Common myeloid progenitor, CD34-positive (primary cell): ENCODE measurements around the gene DAPK1.

Experiments used
- CTCF ChIA-PET: fragments of 350-600 bp; sonication (Branson Sonifier 250); formaldehyde crosslinking; loops from one replicate; lab custom pipeline; 2021; ENCODE audit warnings: antibody characterized with exemption; lab: Charles Lee
- POLR2A ChIA-PET: fragments of 350-600 bp; sonication (Branson Sonifier 250); formaldehyde crosslinking; loops from one replicate; lab custom pipeline; 2021; ENCODE audit warnings: antibody characterized with exemption; lab: Charles Lee
- DNase-seq, 3 donors: peaks; one replicate each; pipeline versions ENCODE4 v3.0.0 to v3.0.0-alpha.2; 2013
- H3K27ac ChIP-seq, 2 experiments: 1 replicate in 1 of 2; 2 replicates in 1 of 2; pipeline ENCODE4 v1.7.0; 2013; ENCODE audit warnings: inconsistent platforms in 2 of 2, low read length in 2 of 2, mild to moderate bottlenecking in 2 of 2, low read depth in 1 of 2, moderate library complexity in 1 of 2; ENCODE audit not compliant: severe bottlenecking in 2 of 2, insufficient read depth in 1 of 2, poor library complexity in 1 of 2
- H3K27me3 ChIP-seq, 5 experiments: replicated peaks in 2 of 5; 1 replicate in 3 of 5; 2 replicates in 2 of 5; pipeline versions ENCODE4 v1.6.1 to v1.7.0; 2013; ENCODE audit warnings: low read length in 4 of 5, mild to moderate bottlenecking in 2 of 5, moderate library complexity in 2 of 5, inconsistent platforms in 1 of 5; ENCODE audit not compliant: insufficient read depth in 5 of 5, control insufficient read depth in 4 of 5
- H3K36me3 ChIP-seq, 4 experiments: 1 replicate in 2 of 4; 2 replicates in 2 of 4; pipeline versions ENCODE4 v1.6.1 to v1.7.0; 2013; ENCODE audit warnings: low read length in 3 of 4, control low read depth in 1 of 4, mild to moderate bottlenecking in 1 of 4; ENCODE audit not compliant: control insufficient read depth in 4 of 4, insufficient read depth in 4 of 4
- H3K4me1 ChIP-seq, 4 experiments: 1 replicate in 3 of 4; 2 replicates in 1 of 4; pipeline versions ENCODE4 v1.6.1 to v1.7.1; 2013; ENCODE audit warnings: low read length in 3 of 4, mild to moderate bottlenecking in 3 of 4, control low read depth in 1 of 4, inconsistent platforms in 1 of 4, moderate library complexity in 1 of 4; ENCODE audit not compliant: control insufficient read depth in 4 of 4, insufficient read depth in 4 of 4; ENCODE audit errors: control extremely low read depth in 1 of 4
- H3K4me3 ChIP-seq, 7 experiments: 1 replicate in 4 of 7; 2 replicates in 3 of 7; pipeline versions ENCODE4 v1.5.1 to v1.7.0; 2013; ENCODE audit warnings: mild to moderate bottlenecking in 7 of 7, low read length in 6 of 7, moderate library complexity in 6 of 7, inconsistent platforms in 2 of 7, low read depth in 2 of 7, control low read depth in 1 of 7; ENCODE audit not compliant: insufficient read depth in 4 of 7, control insufficient read depth in 1 of 7; ENCODE audit errors: extremely low read depth in 1 of 7
- H3K9me3 ChIP-seq, 5 experiments: 1 replicate in 4 of 5; 2 replicates in 1 of 5; pipeline versions ENCODE4 v1.6.1 to v1.7.1; 2013; ENCODE audit warnings: low read length in 4 of 5, mild to moderate bottlenecking in 2 of 5, inconsistent platforms in 1 of 5, low read depth in 1 of 5, moderate library complexity in 1 of 5; ENCODE audit not compliant: control insufficient read depth in 4 of 5, insufficient read depth in 2 of 5; ENCODE audit errors: control extremely low read depth in 1 of 5
- WGBS: methylation state at CpG from one replicate; pipeline ENCODE4 v1.1.5; 2013; ENCODE audit not compliant: insufficient coverage; 5-methylcytosine and 5-hydroxymethylcytosine counted together

DAPK1 gene

DNA sequence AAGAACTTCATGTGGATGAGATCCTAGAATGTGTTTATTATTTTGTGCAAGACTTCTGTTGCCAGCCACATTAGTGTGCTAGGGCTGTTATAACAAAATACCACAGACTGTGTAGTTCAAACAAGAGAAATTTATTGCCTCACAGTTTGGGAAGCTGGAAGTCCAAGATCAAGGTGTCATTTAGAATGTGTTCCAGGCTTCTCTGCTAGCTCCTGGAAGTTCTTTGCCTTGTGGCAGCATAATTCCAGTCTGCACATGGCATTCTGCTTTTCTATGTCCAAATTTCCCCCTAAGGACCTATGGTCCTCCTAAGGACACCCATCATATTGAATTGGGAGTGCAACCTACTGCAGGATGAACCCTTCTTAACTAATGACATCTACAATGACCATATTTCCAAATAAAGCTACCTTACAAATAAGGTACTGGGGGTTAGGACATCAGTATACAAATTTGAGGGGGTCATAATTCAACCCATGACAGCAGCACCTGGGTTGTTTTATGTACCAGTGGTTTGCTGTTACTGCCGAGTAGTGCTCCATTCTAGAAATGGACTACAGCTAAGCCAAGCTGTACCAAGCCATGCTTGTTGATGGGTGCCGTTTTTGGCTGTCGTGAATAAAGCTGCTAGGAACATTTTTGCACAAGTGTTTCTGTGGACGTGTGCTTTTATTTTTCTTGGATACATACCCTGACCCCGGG, 52.7 kb downstream of the DAPK1 start:
- peaks cover 4 to 23% (median 13%) of the 10 kb centered on the region in 4 experiments for H3K36me3 ChIP-seq
- no peaks in the 10 kb centered on the region for H3K9me3 ChIP-seq
- POLR2A ChIA-PET = interaction anchor here (0.8 to 1.0 kb wide), 2 partner anchors 9 to 14 kb away, joined by 4 read pairs; no protein-coding TSS in a partner anchor
- WGBS = 100% methylated on average over 5 of the region's 5 CpGs
- H3K4me3 ChIP-seq = no peak overlapping the region
- H3K27ac ChIP-seq = no peak overlapping the region
- no peak for DNase-seq
- H3K27me3 ChIP-seq = no peaks in the 10 kb centered on the region
- CTCF ChIA-PET = interaction anchor here (0.7 to 1.1 kb wide), 2 partner anchors 15 to 53 kb away, joined by 3 read pairs; partner anchors contain the start of gene DAPK1
- peaks cover 14 to 38% (median 24%) of the 10 kb centered on the region in 4 experiments for H3K4me1 ChIP-seq

DNA sequence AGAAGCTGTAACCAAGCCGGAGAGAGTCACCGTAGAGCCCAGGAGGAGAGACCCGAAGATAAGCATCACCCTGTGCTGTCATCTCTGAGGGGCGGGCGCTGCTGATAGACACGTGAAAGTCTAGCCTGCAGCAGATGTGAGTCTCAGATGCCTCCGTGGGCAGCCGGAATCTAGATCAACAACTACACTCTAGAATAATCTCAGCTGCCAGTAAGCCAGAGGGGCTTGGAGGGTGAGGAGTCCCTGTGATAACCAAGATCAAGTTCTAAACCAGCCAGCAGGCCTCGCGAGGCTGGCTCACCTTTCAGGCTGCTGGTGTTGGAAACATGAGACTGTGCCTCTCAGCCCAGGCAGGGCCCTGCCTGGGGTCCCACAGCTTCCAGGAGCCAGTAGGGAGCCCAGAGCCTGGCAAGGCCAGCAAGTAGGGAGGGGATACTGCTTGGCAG, 54.1 kb downstream of the DAPK1 start:
- DNase-seq = peak in 2 of 3 donors; percentile 49 to 67
- Histone ChIP-seq H3K9me3 (no peaks in the 10 kb centered on the region), H3K27me3 (no peaks in the 10 kb centered on the region), H3K36me3 (peaks cover 4 to 23% (median 11%) of the 10 kb centered on the region in 4 experiments), H3K4me1 (peaks cover 25 to 44% (median 34%) of the 10 kb centered on the region in 4 experiments), H3K27ac (peak overlapping the region in 1 of 2 experiments; percentile 55), H3K4me3 (no peak overlapping the region)
- POLR2A ChIA-PET = no interaction called here
- WGBS = 90% methylated on average over 9 of the region's 10 CpGs
- CTCF ChIA-PET = interaction anchor here (0.8 to 1.1 kb wide), 3 partner anchors 13 to 34 kb away, joined by 3 read pairs; no protein-coding TSS in a partner anchor

DNA sequence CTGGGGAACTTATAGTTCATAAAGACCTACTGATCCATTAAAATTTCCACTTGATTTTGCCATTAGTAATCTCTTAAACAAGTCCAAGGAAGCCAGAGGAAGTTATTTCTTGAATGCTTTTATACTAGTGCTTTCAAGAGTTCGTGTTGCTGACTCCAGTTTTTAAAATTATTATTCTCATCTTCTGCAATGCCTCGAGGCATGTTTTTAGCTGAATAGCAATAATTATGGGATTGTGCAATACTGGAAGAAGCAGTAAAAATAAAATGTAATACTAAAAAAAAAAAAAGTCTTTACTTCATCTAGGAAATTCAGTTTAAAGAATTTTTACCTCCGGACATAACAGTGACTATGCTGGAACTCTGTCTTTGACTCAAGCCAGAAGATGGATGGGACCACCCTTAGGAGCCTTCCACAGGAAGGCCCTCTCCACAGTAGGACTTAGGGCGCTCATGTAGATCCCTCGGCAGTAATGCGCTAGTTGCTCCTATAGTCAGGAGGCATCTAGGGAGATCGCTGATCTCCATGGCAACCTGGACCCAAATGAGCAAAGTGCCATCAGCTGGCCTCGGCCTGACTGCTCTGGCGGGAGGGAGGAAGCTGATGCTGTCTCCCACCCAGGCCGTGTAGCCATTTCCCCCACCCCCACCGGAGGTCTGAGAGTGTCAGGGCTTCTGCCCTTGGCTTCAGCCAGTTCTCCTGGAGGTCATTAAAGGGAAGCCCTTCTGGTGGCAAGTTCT, 56.7 kb downstream of the DAPK1 start:
- peaks cover 0 to 10% (median 4%) of the 10 kb centered on the region in 4 experiments for H3K36me3 ChIP-seq
- H3K27ac ChIP-seq = peak overlapping the region; percentile 3 to 34
- H3K4me1 ChIP-seq = peaks cover 24 to 60% (median 45%) of the 10 kb centered on the region in 4 experiments
- H3K9me3 ChIP-seq = no peaks in the 10 kb centered on the region
- ChIA-PET CTCF (no interaction called here), POLR2A (no interaction called here)
- 97% methylated on average over 4 of the region's 11 CpGs for WGBS
- H3K4me3 ChIP-seq = peak overlapping the region in 1 of 7 experiments; percentile 5
- DNase-seq = peak in 1 of 3 donors; percentile 26
- H3K27me3 ChIP-seq = no peaks in the 10 kb centered on the region

DNA sequence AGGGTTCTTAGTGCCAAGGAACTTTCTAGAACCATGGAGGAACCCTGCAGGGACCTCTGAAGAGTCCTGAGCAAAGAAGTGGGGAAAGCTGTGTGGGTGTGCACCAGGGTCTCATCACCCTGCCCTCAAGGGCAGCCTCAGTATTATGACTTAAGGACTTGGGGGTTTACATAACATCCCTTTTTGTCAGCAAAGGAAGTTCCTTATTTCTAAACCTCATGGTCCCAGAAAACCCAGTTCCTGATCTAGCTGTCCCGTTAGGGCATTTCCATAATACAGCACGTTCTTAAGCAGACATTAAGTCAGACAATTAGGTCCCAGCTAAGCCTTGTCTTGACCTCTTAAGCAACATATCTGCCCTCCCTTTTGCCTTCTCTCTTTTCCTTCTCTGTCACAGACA, 57.3 kb downstream of the DAPK1 start:
- peak overlapping the region in 1 of 7 experiments; percentile 0 for H3K4me3 ChIP-seq
- DNase-seq = peak in 2 of 3 donors; percentile 61 to 64
- H3K27ac ChIP-seq = peak overlapping the region in 1 of 2 experiments; percentile 34
- H3K4me1 ChIP-seq = peaks cover 18 to 57% (median 44%) of the 10 kb centered on the region in 4 experiments
- H3K27me3 ChIP-seq = no peaks in the 10 kb centered on the region
- ChIA-PET POLR2A (no interaction called here), CTCF (interaction anchor here (1.0 to 2.7 kb wide), 4 partner anchors 23 to 52 kb away, joined by 3 to 8 read pairs (median 4); no protein-coding TSS in a partner anchor)
- no peaks in the 10 kb centered on the region for H3K9me3 ChIP-seq
- peaks cover 0 to 10% (median 5%) of the 10 kb centered on the region in 4 experiments for H3K36me3 ChIP-seq
- 18% methylated on average over 2 of the region's 2 CpGs for WGBS

DNA sequence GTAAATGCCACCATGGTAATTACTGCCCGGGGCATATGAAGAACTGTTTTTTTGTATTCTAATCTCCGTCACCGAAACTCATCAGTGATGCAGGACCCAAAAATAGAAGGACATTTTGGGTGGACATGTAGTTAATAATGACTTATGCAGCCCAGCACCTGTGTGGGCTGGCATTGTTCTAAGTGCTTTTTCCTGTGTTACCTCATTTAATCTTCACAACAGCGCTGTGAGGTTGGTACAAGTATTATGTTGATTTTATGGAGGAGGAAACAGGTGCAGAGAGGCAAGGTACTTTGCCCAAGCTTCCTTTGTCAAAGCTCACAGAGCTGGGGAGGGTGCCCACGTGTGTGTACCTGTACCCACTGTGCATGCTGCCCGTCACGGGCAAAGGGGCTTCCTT, 58.4 kb downstream of the DAPK1 start:
- peaks cover 14 to 53% (median 44%) of the 10 kb centered on the region in 4 experiments for H3K4me1 ChIP-seq
- 24% methylated on average over 5 of the region's 7 CpGs for WGBS
- ChIA-PET POLR2A (no interaction called here), CTCF (interaction anchor here (0.9 to 2.7 kb wide), 9 partner anchors 11 to 87 kb away, joined by 3 to 9 read pairs (median 3); partner anchors contain the start of gene DAPK1)
- H3K27ac ChIP-seq = peak overlapping the region in 1 of 2 experiments; percentile 37
- no peaks in the 10 kb centered on the region for H3K27me3 ChIP-seq
- H3K36me3 ChIP-seq = peaks cover 0 to 10% (median 5%) of the 10 kb centered on the region in 4 experiments
- peak in 2 of 3 donors; percentile 64 to 67 for DNase-seq
- no peaks in the 10 kb centered on the region for H3K9me3 ChIP-seq
- peak overlapping the region in 1 of 7 experiments; percentile 12 for H3K4me3 ChIP-seq

DNA sequence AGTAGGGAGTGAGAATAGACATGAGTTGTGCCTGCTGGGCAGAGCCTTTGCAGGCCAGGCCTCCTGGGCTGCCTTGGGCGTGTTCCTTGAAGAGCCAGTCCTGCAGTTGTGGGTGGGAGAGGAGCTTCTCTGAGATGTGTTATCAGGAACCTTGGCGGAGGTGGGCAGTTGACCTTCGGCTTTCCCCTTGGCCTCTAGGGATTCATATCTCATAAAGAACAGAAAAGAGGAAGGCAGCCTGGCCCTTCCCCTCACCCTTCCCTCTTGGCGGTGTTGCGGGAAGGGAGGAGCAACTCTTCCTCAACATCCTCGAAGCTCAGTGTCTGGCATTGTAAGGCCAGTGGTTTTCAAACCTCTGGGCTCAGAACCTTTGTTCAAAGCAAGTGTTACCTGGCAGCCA, 59.2 kb downstream of the DAPK1 start:
- peak in 1 of 3 donors; percentile 32 for DNase-seq
- ChIA-PET POLR2A (interaction anchor here (0.6 to 1.4 kb wide), 2 partner anchors 42 to 59 kb away, joined by 3 to 4 read pairs; partner anchors contain the start of gene DAPK1), CTCF (interaction anchor here (0.9 to 2.7 kb wide), 10 partner anchors 12 to 87 kb away, joined by 3 to 9 read pairs (median 4); no protein-coding TSS in a partner anchor)
- H3K27me3 ChIP-seq = no peaks in the 10 kb centered on the region
- peak overlapping the region in 2 of 7 experiments; percentile 14 to 38 for H3K4me3 ChIP-seq
- H3K4me1 ChIP-seq = peaks cover 14 to 48% (median 41%) of the 10 kb centered on the region in 4 experiments
- peaks cover 0 to under 1% (median 0%) of the 10 kb centered on the region in 5 experiments for H3K9me3 ChIP-seq
- peaks cover 0 to 9% (median 5%) of the 10 kb centered on the region in 4 experiments for H3K36me3 ChIP-seq
- whole genome bisulfite sequencing = no CpG with 5 or more reads among the region's 6 CpGs
- peak overlapping the region in 1 of 2 experiments; percentile 37 for H3K27ac ChIP-seq
